KBM-7 (cell line): ENCODE measurements around the gene SLIT1.

Experiments
- DNase-seq: peaks from one replicate; pipeline ENCODE4 v3.0.0-alpha.2; 2015
- in situ Hi-C: fragments of 300-500 bp; cut with MboI; formaldehyde crosslinking; loops from 2 replicates; pipeline ENCODE4 v1.14.3; 2020; ENCODE audit warnings: low sequenced_read_pairs, low pct_unique_long_range_greater_than_20kb, mixed read lengths

Gene SLIT1

GRCh38 chr10:97185326-97186058, at the start of gene SLIT1:
TSS of gene SLIT1 (minus strand) at chr10:97185959. CDS start at chr10:97185674, 285 bp downstream.
- in situ Hi-C loops, result no loop called here
- no peak for DNase-seq

GRCh38 chr10:97235353-97235752, 49.6 kb upstream of the SLIT1 start:
- no peak for DNase-seq
- in situ Hi-C loops, result no loop called here

GRCh38 chr10:97234400-97234799, 48.6 kb upstream of the SLIT1 start:
- in situ Hi-C loops, result no loop called here
- DNase-seq, result peak; percentile 53

- in situ Hi-C loops, result no loop called here
- DNase-seq, result no peak
These were observed 44.4 kb upstream of the SLIT1 start for GRCh38 chr10:97230146-97230545.

GRCh38 chr10:97229322-97230015, 43.7 kb upstream of the SLIT1 start:
- DNase-seq, result no peak
- in situ Hi-C loops, result no loop called here

DNA sequence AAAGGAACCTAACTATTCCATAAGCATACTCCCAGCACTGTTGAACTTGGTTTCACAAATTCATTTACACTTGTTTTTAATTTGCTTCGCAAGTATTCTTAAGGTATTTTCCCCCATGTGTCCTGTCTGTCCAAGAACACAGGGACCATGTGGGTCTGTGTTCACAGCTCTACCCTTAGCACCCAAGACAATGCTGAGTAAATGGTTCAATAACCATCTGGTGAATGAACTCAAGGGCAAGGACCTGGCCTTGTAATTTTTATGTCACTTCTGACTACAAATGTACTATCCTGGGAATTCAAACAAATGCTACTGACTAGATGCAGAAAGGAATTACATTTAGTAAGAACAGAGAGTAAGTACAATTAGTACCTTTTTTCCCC, 43.0 kb upstream of the SLIT1 start:
- in situ Hi-C loops, result no loop called here
- DNase-seq, result no peak

GRCh38 chr10:97228130-97228774, 42.5 kb upstream of the SLIT1 start:
- in situ Hi-C loops, result no loop called here

DNA sequence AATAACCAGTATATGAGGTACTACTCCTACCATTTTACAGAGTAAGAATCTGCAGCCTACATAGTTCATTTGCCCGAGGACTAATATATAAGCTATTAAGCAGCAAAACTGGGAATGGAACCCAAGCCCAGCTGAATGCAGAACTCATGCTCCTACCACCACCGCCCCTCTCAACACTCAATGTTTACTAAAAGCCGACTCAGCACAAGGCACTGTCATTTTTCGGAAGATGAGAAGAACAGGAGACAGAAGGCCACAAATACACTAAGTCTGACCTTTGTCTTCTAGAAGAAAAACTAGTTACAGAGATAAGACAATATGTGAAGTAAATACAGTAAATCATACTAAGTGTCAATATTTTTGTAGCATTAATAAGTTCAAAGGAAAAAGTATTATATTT, 40.6 kb upstream of the SLIT1 start:
- DNase-seq, result no peak
- in situ Hi-C loops, result no loop called here

More at GRCh38 chr10:97228130-97228774, 42.5 kb upstream of the SLIT1 start:
- no peak for DNase-seq

DNA sequence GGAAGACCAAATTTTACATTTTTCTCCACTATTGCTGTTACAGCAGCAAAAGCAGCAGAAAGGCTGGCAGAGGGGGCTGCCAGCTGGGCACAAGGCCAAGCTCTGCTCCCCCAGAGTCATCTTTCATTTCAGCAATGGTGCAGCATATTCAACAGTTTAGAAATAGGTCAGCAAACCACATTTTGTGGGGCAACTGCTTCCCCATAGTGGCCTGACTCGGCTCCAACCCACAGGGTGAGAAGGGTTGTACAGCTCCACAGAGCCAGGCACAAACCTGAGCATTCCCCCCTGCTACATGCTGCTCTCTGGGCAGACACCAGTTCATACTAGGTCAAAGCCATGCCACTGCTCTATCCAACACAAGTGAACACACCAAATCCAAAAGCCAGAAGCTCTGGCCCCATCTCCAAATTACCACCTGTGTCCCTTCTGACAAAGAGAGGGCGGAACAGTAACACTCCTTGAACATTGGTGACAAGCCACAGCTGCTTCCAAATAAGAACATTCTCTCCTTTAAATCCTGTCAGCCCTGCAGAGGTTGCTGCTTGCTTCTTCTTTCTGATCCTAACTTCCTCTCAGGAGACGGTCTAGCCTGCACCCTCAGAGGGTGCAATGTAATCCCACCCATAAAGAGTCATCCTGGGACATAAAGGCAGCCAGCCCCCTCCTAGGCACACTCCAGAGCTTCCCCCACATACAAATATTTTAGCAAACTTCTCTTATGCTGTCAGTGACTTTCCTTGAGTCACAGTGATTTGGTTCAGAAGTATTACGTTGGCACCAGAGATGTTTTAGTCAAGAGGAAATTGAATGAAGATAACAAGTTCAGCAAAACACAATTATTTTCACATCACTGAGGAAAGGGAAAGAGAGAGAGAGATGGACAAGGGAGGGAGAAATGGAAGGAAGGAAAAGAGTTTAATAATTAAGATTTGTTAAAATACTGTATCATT, 39.0 kb upstream of the SLIT1 start:
- in situ Hi-C loops, result no loop called here
- DNase-seq, result no peak

DNA sequence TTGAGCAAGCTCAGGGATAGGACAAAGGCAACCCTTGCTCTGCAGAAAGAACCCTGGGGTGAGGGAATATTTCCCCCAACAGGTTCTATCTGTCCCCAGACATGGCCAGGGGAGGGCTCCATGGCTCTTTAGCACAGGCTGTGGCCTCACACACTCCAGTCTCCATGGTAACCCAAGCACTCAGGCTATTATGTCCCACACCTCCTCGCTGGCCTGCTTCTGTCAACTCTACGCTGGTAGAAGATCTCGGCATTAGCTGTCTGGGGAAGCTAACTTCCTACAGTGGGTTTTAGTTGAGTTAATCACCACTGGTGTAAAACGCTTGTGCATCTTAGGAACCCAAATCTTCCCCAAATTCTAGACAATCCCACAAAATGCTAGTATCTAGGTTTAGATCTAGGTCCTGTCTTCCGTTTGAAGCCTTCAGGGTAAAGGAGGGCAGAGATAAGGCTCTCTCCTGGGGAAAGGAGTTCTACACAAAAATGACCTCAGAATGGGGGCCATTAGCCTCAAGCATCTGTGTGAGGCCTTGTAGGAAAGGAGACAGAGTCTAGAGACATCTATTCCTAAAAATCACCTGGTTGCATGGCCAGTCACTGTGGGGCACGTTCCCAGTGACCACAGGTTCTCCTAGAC, 36.7 kb upstream of the SLIT1 start:
- DNase-seq, result no peak

GRCh38 chr10:97220355-97220754, 34.6 kb upstream of the SLIT1 start:
- in situ Hi-C loops, result no loop called here
- no peak for DNase-seq

More for the DNA sequence above, 36.7 kb upstream of the SLIT1 start:
- in situ Hi-C loops, result no loop called here

GRCh38 chr10:97217299-97217698, 31.5 kb upstream of the SLIT1 start:
- DNase-seq, result peak; percentile 26
- in situ Hi-C loops, result no loop called here

- no peak for DNase-seq
- in situ Hi-C loops, result no loop called here
These were observed 30.0 kb upstream of the SLIT1 start for GRCh38 chr10:97215619-97216260.

- in situ Hi-C loops, result no loop called here
- no peak for DNase-seq
These were observed 27.7 kb upstream of the SLIT1 start for GRCh38 chr10:97213431-97213830.

- in situ Hi-C loops, result no loop called here
These were observed 25.5 kb upstream of the SLIT1 start for GRCh38 chr10:97211229-97211628.

DNA sequence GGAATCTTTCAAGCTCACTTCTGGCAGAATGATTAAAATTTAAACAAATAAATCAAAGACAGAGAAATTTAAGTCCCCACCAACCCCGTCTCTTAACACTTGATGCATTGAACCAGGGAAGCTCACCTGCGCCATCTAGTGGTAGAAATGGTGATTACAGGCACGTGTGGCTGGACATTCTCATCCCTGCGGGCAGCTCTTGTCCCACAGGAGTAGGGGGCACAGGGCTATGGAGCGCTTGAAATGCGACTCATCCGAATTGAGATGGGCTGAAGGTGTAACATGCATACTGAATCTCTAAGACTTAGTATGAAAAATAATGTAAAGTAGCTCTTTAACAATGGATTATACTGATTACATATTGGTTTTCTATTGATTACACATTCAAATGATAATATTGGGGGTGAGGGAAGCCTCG, 24.8 kb upstream of the SLIT1 start:
- DNase-seq, result peak; percentile 82
- in situ Hi-C loops, result no loop called here

More at GRCh38 chr10:97211229-97211628, 25.5 kb upstream of the SLIT1 start:
- DNase-seq, result no peak

DNA sequence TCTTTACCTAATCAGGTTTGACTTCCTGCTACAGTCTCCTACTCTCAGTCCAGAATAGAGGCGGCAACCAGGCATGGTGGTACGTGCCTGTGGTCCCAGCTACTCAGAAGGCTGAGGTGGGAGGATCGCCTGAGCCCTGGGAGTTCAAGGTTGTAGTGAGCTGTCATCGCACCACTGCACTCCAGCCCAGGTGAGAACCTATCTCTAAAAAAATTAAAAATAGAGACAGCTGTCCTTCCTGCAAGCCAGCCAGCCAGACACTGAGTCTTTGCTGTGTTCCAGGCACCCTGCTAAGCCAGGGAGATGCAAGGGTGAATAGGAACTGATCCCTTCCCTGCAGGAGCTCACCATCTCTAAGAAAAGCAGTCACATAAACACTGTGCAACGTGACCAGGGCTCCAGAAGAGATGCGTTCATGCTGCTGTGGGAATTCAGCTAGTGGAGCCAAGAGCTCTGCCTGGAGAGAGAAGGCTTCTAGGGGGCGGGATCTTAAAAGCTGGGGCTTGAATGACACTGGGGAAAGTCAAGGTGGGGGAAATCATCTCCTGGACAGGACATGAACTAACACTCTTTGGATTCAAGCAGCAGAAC, 22.1 kb upstream of the SLIT1 start:
- in situ Hi-C loops, result no loop called here
- DNase-seq, result no peak

DNA sequence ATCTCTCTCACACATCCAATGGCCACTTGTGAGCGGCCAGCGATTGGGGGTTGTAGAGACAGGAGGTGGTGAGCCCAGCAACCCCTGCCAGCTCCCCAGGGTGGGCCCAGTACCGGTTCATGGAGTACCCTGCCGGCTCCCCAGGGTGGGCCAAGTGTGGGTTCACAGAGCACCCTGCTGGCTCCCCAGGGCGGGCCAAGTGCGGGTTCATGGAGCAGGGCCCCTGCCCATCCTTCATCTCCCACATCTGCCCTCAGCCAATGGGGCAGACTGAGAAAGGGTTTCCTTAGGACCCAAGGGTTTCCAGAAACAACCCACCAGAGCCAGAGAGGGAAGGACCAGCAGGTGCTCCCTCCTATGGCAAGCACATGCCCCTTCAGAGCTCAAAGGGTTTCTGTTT, 21.4 kb upstream of the SLIT1 start:
- in situ Hi-C loops, result no loop called here
- no peak for DNase-seq
